ENCODE data around the gene DOLPP1. TPM values are rescaled to one million over a fixed set of nuclear protein-coding genes. Genes with fewer than 3 reads are reported as not detected.

Gene DOLPP1
- total RNA-seq, 1 donor from 2014 or later: 15.5 TPM

DNA sequence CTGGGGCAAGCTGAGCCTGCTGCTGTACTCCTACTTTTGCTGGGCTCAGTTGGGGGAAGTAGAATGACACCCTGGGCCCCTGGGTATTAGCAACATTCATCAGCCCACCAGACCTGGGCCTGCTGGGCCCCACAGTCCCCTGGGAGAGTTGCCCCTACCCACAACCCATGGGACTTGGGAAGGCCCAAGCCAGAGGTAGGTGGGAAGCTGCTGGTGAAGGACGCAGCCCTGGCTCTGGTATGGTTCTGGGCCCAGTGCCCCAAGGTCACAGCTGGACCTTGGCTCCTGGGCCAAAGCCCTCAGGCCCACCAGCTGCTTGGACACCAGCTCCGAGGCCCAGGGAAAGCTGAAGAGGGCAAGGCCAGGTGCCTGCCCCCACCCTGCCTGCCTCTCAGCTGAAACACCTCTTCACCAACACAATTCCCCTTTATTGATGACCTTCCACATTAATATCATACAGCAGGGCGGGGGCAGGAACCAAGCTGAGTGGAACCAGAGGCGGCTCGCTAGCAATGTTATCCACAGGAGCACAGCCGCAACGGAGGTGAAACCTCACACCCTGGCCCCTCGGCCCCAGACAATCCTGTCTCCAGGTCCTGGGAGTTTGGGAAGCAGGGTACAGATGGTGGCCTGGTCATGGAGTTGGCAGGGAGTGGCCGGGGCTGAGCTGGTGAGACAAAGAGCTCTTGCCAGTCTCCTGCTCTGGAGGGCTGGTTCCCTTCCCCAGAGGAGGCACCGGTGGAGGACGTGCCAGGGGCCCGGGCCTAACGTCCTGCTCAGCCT is 13.7 kb downstream of the DOLPP1 start:
- H3K36me3 ChIP-seq (ENCODE audit: control insufficient read depth, insufficient read depth, low read length): no peaks in the 10 kb centered on the region
- H3K4me3 ChIP-seq (ENCODE audit: low read depth, low read length): no peak overlapping the region

DNA sequence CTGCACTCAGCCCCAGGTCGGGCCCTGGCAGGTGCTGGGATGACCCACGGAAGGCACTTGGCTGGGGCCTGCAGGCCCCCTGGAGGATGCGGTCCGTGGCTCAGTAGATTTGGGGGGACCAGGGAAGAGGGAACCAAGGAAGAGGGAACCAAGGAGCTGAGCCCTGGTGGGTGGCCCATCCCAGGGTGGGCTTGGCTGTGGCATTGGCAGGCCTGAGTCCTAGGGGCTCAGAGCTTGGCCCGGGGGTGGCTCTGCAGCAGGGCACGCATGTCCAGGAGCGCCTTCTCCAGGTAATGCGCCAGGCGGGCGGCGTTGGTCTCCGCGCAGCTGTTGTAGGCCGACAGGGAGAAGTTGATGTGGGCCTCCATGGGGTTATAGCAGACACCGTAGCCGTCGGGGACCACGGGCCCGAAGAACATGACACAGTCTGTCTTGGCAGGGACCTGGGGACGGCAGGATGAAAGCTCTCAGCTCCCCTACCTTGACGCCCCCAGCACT is 14.3 kb downstream of the DOLPP1 start:
- DNase-seq (ENCODE audit: low read depth): no peak
- Histone ChIP-seq H3K4me3 (ENCODE audit: low read depth, low read length) (no peak overlapping the region), H3K27me3 (ENCODE audit: control insufficient read depth, insufficient read depth, low read length) (no peaks in the 10 kb centered on the region), H3K36me3 (ENCODE audit: control insufficient read depth, insufficient read depth, low read length) (no peaks in the 10 kb centered on the region)
- TF ChIP-seq, protein P1, sequence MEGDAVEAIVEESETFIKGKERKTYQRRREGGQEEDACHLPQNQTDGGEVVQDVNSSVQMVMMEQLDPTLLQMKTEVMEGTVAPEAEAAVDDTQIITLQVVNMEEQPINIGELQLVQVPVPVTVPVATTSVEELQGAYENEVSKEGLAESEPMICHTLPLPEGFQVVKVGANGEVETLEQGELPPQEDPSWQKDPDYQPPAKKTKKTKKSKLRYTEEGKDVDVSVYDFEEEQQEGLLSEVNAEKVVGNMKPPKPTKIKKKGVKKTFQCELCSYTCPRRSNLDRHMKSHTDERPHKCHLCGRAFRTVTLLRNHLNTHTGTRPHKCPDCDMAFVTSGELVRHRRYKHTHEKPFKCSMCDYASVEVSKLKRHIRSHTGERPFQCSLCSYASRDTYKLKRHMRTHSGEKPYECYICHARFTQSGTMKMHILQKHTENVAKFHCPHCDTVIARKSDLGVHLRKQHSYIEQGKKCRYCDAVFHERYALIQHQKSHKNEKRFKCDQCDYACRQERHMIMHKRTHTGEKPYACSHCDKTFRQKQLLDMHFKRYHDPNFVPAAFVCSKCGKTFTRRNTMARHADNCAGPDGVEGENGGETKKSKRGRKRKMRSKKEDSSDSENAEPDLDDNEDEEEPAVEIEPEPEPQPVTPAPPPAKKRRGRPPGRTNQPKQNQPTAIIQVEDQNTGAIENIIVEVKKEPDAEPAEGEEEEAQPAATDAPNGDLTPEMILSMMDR (IDR thresholded peaks at IDR 0.05; ENCODE audit: insufficient read depth, low read length, poor library complexity, severe bottlenecking): no peak

More for the DNA sequence above, 13.7 kb downstream of the DOLPP1 start:
- DNase-seq (ENCODE audit: low read depth): no peak
- TF ChIP-seq, protein P1 (IDR thresholded peaks at IDR 0.05; ENCODE audit: insufficient read depth, low read length, poor library complexity, severe bottlenecking): no peak
- no peaks in the 10 kb centered on the region for H3K27me3 ChIP-seq (ENCODE audit: control insufficient read depth, insufficient read depth, low read length)

DNA sequence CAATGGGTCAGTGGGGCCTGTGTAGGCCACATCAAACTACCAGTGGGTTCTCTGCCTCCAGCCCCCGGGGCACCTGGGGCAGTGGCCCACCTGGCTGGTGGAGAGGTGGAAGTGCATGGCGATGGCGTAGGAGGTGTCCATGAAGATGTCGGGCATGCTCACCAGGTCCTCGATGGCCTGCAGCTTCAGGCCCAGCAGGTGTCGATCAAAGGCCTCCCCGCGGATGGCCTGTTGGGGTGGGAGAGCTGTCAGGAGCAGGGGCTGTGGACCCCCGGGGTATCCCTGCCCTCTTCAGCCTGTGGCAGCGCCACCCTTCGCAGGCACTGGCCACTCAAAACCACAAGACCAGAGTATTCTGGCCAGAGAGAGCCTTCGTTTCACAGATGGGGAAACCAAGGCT is 15.0 kb downstream of the DOLPP1 start:
- TF ChIP-seq, protein P1 (IDR thresholded peaks at IDR 0.05; ENCODE audit: insufficient read depth, low read length, poor library complexity, severe bottlenecking): no peak

DNA sequence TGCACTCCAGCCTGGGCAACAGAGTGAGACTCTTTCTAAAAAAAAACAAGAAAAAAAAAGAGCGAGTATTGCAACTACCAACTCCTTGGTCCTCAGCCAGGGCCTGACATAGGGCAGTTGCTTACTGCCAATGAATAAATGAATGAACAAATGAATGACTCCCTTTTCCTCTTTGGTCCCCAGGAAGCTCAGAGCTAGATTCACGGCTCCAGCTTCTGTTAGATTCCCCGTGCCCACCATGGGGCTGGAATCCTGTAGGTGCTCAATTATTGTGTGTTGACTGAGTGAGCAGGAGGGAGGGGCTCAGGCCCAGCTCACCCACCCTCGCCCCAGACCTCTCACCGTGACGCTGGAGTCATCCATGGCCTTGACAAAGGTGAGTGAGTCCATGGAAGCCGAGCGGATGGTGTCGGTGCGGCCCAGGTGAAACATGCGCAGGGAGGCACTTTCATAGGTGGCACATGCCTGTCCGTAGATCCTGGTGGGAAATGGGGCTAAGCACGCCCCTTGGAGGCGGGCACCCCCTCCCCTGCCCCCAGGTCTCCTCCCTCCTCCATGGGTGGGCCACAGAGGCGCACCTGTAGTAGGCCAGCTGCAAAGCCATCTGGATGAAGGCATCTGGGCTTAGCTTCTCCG is 16.9 kb downstream of the DOLPP1 start:
- H3K4me3 ChIP-seq (ENCODE audit: low read depth, low read length): no peak overlapping the region
- no peak for DNase-seq (ENCODE audit: low read depth)
- TF ChIP-seq, protein P1 (IDR thresholded peaks at IDR 0.05; ENCODE audit: insufficient read depth, low read length, poor library complexity, severe bottlenecking): no peak
- no peaks in the 10 kb centered on the region for H3K36me3 ChIP-seq (ENCODE audit: control insufficient read depth, insufficient read depth, low read length)
- H3K27me3 ChIP-seq (ENCODE audit: control insufficient read depth, insufficient read depth, low read length): no peaks in the 10 kb centered on the region

More for the DNA sequence above, 15.0 kb downstream of the DOLPP1 start:
- Histone ChIP-seq H3K27me3 (ENCODE audit: control insufficient read depth, insufficient read depth, low read length) (no peaks in the 10 kb centered on the region), H3K4me3 (ENCODE audit: low read depth, low read length) (no peak overlapping the region), H3K36me3 (ENCODE audit: control insufficient read depth, insufficient read depth, low read length) (no peaks in the 10 kb centered on the region)
- DNase-seq (ENCODE audit: low read depth): no peak

DNA sequence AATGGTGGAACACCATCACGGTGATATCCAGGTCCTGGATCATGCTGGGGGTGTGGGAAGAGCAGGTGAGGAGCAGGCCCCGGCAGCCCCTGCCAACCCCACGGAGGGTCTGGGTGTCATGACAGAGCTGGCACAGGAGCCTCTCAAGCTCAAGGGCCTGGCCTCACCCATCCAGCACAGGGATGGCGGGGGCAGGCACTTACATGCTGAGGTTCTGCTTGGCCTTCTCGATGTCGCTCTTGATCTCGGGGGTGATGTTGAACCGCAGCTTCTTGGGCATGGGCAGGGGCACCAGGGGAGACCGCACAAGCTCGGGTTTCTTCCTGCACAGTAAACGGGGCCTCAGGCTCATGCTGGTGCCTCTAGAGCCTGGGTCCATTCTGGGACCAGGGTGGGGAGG is 17.4 kb downstream of the DOLPP1 start:
- H3K27me3 ChIP-seq (ENCODE audit: control insufficient read depth, insufficient read depth, low read length): no peaks in the 10 kb centered on the region
- TF ChIP-seq, protein P1 (IDR thresholded peaks at IDR 0.05; ENCODE audit: insufficient read depth, low read length, poor library complexity, severe bottlenecking): no peak
- DNase-seq (ENCODE audit: low read depth): no peak

More for the DNA sequence above, 17.4 kb downstream of the DOLPP1 start:
- Histone ChIP-seq H3K36me3 (ENCODE audit: control insufficient read depth, insufficient read depth, low read length) (no peaks in the 10 kb centered on the region), H3K4me3 (ENCODE audit: low read depth, low read length) (no peak overlapping the region)

Measured in kidney epithelial cell (primary cell).